Colon (tissue), 2 donors: ENCODE measurements around the gene BSPRY.
"Not testable (repeated sequence)": the region's sequence is repeated elsewhere in the genome, so short reads cannot be mapped to it uniquely, and the experiment has no call there.

Source experiments
- FAIRE-seq: peaks from 2 replicates; lab custom pipeline; 2012; peaks lifted over from hg19 to GRCh38; lab: Jason Lieb, UNC
- donor health status: control.
- donor health status: control.

The BSPRY gene

GRCh38 chr9:113370806-113371325 is 21.5 kb downstream of the BSPRY start:
- FAIRE-seq, result no peak

- no peak for FAIRE-seq
Measured at GRCh38 chr9:113372059-113372458, 22.7 kb downstream of the BSPRY start.

GRCh38 chr9:113373256-113373655 is 23.9 kb downstream of the BSPRY start:
- FAIRE-seq, result no peak

GRCh38 chr9:113373676-113374392 is 24.5 kb downstream of the BSPRY start:
- no peak for FAIRE-seq

- FAIRE-seq, result no peak
Measured at GRCh38 chr9:113375057-113376023, 26.0 kb downstream of the BSPRY start.

GRCh38 chr9:113376634-113377567 is 27.6 kb downstream of the BSPRY start, which contains the start of gene HDHD3:
Gene HDHD3, minus strand, starts transcription at chr9:113376986. Its CDS starts 2,632 bp downstream, at chr9:113374354.
- no peak for FAIRE-seq

GRCh38 chr9:113379094-113379828 is 29.9 kb downstream of the BSPRY start:
- not testable (repeated sequence) for FAIRE-seq

GRCh38 chr9:113379829-113380210 is 30.5 kb downstream of the BSPRY start:
- not testable (repeated sequence) for FAIRE-seq

- no peak for FAIRE-seq
Measured at GRCh38 chr9:113380869-113381378, 31.6 kb downstream of the BSPRY start.

GRCh38 chr9:113381441-113381840 is 32.1 kb downstream of the BSPRY start:
- not testable (repeated sequence) for FAIRE-seq

- FAIRE-seq, result no peak
Measured at GRCh38 chr9:113381909-113382411, 32.6 kb downstream of the BSPRY start.

- FAIRE-seq, result no peak
Measured at GRCh38 chr9:113386571-113387393, 37.4 kb downstream of the BSPRY start.

- no peak for FAIRE-seq
Measured at GRCh38 chr9:113387560-113388230, 38.4 kb downstream of the BSPRY start.

GRCh38 chr9:113388833-113389232 is 39.5 kb downstream of the BSPRY start:
- no peak for FAIRE-seq

- no peak for FAIRE-seq
Measured at GRCh38 chr9:113389451-113389850, 40.1 kb downstream of the BSPRY start.

- no peak for FAIRE-seq
Measured at GRCh38 chr9:113390192-113390960, 41.0 kb downstream of the BSPRY start.

- no peak for FAIRE-seq
Measured at GRCh38 chr9:113391917-113392316, 42.6 kb downstream of the BSPRY start.

- no peak for FAIRE-seq
Measured at GRCh38 chr9:113393281-113393680, 43.9 kb downstream of the BSPRY start.
